Fibroblast of the aortic adventitia (primary cell): ENCODE data around the gene FKBP5. TPM values are rescaled to one million over a fixed set of nuclear protein-coding genes. Genes with fewer than 3 reads are reported as not detected.

ENCODE experiments used
- DNase-seq: peaks from one replicate; pipeline ENCODE4 v3.0.0-alpha.2; 2010; ENCODE audit warnings: low read depth
- H3K4me3 ChIP-seq: 2 replicates; pipeline ENCODE4 v1.5.1; 2011; ENCODE audit warnings: low read depth, mild to moderate bottlenecking, control low read depth, low read length, moderate library complexity
- CTCF ChIP-seq: IDR thresholded peaks from 2 replicates; pipeline ENCODE4 v1.5.1; 2011; ENCODE audit warnings: mild to moderate bottlenecking, low read length, control low read depth, inconsistent platforms; ENCODE audit not compliant: insufficient read depth
- total RNA-seq: library from RNA; depleted of rRNA; stranded (reverse); fragments of >200 nt; gene quantifications from 2 replicates; pipeline ENCODE4 v1.2.3, GENCODE V29; 2012; ENCODE audit warnings: low replicate concordance

Gene FKBP5
- total RNA-seq, 1 donor: 5.3 TPM

- H3K4me3 ChIP-seq: no peak overlapping the region
- TF ChIP-seq CTCF: no peak
- DNase-seq: no peak
Measured at GRCh38 chr6:35717449-35718374, 29.0 kb upstream of the FKBP5 start.

DNA sequence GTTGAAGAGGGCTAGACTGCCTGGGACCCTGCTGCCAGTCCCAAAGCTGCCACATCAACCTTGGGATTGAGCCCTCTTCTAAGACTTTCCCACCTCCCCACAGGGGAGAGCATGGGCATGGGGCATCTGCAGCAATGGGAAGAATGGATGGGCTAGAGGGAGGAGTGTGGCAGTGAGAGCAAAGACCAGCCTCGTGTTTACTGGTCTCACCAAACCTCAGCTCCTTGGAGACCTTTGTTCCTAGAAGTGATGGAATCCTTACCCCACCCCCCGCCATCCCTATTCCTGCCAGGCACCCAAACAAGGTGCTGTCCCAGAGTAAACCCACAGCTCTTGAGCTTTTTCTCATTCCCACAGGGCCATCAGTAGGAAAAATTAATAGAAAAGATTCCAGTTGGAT lies 28.1 kb upstream of the FKBP5 start:
- no peak overlapping the region for H3K4me3 ChIP-seq
- no peak for TF ChIP-seq CTCF
- no peak for DNase-seq

DNA sequence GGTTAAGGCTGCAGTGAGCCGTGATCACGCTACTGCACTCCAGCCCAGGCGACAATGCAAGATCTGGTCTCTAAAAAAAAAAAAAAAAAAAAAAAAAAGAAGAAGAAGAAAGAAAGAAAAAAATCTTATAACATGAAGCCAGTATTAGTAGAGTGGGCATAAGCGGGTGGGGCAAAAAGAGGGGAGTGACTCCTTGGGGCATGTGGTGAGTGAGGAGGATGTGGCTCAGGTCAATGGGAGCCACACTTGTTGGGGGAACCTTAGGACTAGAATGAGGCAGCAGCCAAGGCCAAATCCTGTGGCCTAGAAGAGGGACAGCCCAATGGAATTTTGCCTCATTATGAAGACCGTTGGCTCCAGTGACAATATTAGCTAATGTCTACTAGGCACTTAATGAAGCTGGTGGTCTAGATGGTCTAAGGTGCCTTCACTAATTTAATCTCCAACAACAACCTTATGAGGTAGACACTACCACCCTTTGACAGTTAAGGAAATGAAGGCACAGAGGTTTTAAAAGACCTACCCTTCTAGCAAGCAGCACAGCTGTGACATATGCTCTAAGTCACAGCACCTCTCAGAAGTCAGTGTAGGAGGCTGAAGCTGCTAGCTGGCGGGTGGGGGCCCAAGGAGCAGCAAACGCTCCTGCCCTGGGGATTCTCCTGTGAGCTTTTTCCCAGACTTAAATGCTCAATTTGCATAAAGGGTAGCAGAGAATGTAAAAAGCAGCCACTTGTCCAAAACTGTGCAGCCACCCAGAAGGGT lies 24.5 kb upstream of the FKBP5 start:
- no peak for TF ChIP-seq CTCF
- DNase-seq: no peak
- H3K4me3 ChIP-seq: no peak overlapping the region

GRCh38 chr6:35711731-35712130 lies 23.0 kb upstream of the FKBP5 start:
- H3K4me3 ChIP-seq: no peak overlapping the region
- TF ChIP-seq CTCF: no peak
- DNase-seq: no peak

- H3K4me3 ChIP-seq: no peak overlapping the region
- DNase-seq: no peak
- TF ChIP-seq CTCF: no peak
Measured at GRCh38 chr6:35710241-35710847, 21.6 kb upstream of the FKBP5 start.

- no peak overlapping the region for H3K4me3 ChIP-seq
- no peak for TF ChIP-seq CTCF
- DNase-seq: no peak
Measured at GRCh38 chr6:35708585-35708984, 19.9 kb upstream of the FKBP5 start.
